HG02798 (cell line): ENCODE data around the gene TACR1.
"Not testable (repeated sequence)": the region's sequence is repeated elsewhere in the genome, so short reads cannot be mapped to it uniquely, and the experiment has no call there.

ENCODE experiments used
- ATAC-seq: cut with Tn5 transposase; IDR thresholded peaks from one replicate; pipeline ENCODE4 v1.9.1; 2021; ENCODE audit warnings: mild to moderate bottlenecking; ENCODE audit not compliant: unreplicated experiment, poor library complexity

The TACR1 gene

GRCh38 chr2:75098856-75099255, 100.5 kb downstream of the TACR1 start:
- ATAC-seq: peak; percentile 39

- ATAC-seq: no peak
Observed at GRCh38 chr2:75097831-75098230, 101.5 kb downstream of the TACR1 start.

DNA sequence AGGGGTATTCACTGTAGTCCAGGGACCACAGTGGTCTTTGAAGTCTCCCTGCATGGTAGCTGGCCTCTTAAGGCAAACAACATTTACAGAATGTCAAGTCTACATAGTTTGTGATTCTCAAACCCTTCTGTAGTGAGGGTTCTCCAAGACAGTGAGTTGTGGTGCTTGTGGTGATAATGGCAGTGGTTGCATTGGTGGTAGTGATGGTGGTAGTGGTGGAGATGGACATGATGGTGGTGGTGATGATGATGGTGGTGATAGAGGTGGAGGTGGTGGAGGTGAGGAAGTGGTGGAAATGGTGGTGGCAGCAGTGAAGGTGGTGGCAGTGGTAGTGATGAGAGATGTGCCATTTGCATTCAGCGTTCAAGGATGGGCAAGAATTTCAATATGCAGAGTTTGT, 104.9 kb downstream of the TACR1 start:
- no peak for ATAC-seq

GRCh38 chr2:75090770-75091515, 108.4 kb downstream of the TACR1 start:
- no peak for ATAC-seq

DNA sequence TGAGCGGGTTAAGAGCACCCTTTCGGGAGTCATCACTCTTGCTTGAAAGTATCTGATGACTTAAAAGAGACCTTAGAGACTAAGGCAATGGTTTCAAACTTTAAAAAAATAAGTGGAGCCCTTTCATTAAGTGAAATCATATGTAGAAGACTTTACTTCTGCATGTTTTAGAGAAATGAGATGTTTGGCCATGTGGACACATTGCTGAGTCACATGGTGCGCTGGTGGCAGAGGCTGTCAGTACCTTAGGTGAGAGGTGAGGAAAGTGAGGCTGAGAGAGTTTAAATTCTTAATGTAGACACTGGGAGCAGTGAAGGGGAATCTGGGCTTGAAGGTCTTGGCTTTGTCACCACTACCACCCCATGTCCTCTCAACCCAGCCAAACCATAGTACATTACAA, 109.8 kb downstream of the TACR1 start:
- no peak for ATAC-seq

GRCh38 chr2:75088791-75089190, 110.5 kb downstream of the TACR1 start:
- ATAC-seq: no peak

DNA sequence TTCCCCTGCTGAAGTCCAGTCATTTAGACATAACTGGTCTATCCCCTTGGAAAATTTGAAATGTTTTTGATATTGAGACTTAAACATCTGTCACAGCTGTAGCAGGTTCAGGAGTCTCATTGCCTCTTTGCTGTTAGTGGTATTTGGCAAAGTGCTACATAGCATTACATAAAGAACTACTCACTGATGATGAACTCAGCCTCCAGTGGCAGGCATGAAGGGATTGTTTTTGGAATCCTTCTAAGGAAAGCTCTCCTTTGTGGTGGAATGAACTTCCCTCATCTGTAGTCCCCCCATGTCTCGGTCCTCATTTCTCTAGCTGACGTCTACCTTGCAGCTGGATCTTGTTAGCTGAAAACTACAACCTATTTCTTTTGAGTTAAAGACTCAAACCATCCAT, 111.6 kb downstream of the TACR1 start:
- no peak for ATAC-seq

GRCh38 chr2:75079575-75079974, 119.7 kb downstream of the TACR1 start:
- ATAC-seq: no peak

DNA sequence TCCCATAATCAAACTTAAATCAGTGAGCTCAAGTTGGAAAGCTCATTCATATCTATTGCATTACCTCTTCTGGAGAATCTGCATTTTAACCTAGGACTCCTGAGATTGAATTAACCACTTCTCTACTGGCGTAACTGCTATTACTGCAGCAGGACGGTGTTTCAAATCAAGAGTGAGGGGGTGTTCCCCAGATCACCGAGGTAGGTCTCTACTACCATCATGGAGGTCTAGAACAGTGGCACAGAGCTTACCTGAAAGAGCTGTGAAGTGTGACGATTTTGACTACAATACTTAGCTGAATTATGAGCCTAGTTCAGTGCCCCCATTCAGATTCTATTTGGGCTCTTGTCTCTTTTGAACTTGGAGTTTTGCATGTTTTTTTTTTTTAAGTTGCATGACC, 121.4 kb downstream of the TACR1 start:
- no peak for ATAC-seq

- ATAC-seq: no peak
Observed at GRCh38 chr2:75076088-75076487, 123.2 kb downstream of the TACR1 start.

DNA sequence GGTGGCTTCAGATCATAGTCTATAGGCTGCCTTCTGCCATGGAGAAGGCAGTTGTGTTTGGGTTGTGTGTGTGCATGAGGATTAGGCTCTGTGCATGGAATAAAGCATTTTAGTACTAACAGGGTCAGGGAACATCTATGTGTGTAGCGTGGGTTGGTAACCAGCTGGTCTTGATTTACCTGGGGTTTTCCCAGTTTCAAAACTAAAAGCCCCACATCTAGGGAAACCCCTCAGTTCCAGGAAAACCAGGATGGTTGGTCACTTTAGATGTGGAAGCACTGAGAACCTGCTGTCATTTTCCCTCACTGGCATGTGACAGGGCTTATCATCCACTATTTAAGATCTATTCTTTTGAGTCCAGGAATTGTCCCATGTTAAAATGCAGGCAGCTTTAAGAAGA, 124.6 kb downstream of the TACR1 start:
- ATAC-seq: no peak

DNA sequence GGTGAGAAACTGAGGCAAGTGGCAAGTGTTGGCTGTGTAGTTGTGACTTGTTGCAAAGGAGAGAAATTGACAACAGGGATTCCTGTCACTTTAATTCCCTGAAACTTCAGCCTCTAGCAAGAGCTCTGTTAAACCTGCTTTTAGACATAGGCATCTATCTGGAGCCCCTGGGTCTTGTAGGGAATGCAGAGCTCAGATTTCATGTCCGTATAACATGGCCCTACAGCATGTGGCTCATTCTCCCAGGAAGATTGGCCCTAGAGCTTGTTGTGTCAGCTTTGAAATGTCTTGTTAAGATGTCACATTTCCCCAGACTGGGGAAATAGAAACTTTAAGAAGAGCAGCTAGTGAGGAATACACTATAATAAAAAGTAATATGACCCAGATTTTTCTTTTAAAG, 125.1 kb downstream of the TACR1 start:
- no peak for ATAC-seq

DNA sequence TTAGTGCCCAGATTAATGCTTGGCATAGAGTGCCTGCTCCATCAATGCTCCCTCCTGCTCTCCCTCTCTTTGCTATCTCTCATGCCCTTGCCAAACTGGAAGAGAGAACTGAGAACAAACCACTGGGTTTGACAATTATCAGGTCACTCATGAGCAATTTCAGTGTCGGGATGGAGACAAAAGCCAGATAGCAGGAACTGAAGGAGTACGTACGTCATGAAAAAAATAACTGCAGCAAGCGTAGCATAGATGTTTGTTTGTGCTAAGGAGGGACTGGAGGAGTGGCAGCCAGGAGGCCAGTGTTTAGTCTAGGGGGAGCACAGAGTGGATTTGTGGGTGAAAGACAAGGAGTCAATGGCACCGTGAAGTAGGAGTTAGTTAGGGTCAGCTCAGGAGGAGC, 127.6 kb downstream of the TACR1 start:
- no peak for ATAC-seq

DNA sequence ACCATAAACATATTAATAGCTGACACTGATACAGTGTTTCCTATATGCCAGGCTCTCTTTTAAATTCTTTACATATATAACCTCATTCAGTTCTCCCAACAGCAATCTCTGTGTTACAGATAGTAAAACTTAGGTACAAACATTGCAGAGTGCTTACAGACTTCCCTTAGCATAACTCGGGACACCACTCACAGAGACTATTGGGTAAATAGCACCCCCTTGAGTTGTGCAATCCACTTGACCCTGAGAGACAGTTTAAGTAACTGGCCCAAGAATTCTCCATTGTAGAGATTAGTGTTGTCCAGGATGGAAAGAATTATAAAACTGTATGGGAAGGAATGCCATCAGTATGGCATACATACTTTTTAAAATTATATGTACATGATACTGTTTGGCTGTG, 130.8 kb downstream of the TACR1 start:
- ATAC-seq: no peak

GRCh38 chr2:75067506-75067905, 131.8 kb downstream of the TACR1 start:
- ATAC-seq: no peak

- no peak for ATAC-seq
Observed at GRCh38 chr2:75066121-75066902, 133.0 kb downstream of the TACR1 start.

- no peak for ATAC-seq
Observed at GRCh38 chr2:75065402-75066008, 133.8 kb downstream of the TACR1 start.

DNA sequence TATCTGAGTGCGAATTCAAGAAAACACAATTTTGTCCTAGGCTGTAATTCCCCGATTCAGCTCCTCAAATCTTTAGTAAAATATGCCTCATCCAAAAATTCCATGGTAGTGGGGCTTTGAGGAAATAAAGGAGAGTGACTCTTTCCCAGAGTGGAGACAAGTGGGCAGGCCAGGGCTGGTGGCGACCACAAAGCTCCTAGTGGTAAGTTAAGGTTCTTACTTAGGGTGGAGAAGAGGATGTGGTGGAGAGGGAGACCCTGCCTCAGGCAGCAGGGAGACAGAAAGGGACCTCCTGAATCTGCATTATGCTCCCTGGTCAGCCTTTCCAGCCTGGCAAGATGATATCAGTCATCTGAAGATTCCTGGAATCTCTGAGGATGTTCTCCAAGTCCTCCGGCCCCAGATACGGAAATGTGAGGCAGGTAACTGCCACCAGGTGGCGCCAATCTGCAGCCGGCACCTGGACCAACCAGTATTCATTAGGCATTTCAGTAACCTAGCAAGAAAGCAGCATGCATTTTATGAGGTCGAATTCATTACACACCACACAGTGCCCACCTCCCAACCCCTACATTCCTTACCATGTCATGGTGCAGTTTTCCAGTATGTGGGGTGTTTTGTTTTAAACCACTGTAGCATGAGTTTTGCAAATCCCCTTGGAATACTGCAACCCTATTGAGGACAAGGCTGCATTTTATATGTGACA, 134.5 kb downstream of the TACR1 start:
- peak; percentile 82 for ATAC-seq

DNA sequence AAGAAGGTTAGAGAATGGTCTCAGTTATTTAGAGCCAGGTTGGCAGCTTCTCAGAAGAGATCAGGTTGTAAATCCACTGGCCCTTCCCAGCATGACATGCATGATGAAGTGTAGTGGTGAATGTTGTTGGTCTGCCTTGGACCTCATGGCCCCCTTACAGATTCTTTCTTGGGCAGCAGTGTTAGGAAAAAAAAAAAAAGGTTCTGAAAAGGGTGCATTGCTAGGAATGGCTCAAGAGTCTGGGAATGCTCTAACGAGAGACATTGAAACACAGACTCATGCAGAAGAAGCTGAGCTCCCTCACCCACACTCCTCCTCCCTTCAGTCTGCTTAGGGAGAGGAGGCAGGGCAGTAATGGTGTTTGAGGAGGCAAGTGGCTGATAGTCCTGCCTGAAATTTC, 135.4 kb downstream of the TACR1 start:
- ATAC-seq: no peak

DNA sequence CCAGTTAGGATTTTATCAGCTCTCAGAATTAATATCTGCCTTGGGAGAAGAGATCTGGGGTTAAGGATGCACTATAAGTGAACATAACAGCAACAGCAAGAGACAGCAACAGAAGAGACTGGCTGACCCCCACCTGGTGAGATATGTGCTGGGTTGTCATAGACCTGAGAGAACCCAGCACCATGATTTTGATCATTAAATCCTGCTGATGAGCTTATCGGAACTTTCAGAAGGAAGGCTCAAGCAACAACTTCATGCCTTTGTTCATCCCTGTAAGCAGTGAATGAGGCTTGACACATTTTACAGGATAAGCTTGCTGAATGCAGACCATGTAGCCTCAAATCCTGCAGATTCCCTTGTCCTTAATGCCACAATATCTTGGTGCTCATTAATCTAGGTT, 140.9 kb downstream of the TACR1 start:
- no peak for ATAC-seq

- ATAC-seq: not testable (repeated sequence)
Observed at GRCh38 chr2:75057150-75057549, 142.2 kb downstream of the TACR1 start.
